ENCODE measurements around the gene IL34.

The IL34 gene

DNA sequence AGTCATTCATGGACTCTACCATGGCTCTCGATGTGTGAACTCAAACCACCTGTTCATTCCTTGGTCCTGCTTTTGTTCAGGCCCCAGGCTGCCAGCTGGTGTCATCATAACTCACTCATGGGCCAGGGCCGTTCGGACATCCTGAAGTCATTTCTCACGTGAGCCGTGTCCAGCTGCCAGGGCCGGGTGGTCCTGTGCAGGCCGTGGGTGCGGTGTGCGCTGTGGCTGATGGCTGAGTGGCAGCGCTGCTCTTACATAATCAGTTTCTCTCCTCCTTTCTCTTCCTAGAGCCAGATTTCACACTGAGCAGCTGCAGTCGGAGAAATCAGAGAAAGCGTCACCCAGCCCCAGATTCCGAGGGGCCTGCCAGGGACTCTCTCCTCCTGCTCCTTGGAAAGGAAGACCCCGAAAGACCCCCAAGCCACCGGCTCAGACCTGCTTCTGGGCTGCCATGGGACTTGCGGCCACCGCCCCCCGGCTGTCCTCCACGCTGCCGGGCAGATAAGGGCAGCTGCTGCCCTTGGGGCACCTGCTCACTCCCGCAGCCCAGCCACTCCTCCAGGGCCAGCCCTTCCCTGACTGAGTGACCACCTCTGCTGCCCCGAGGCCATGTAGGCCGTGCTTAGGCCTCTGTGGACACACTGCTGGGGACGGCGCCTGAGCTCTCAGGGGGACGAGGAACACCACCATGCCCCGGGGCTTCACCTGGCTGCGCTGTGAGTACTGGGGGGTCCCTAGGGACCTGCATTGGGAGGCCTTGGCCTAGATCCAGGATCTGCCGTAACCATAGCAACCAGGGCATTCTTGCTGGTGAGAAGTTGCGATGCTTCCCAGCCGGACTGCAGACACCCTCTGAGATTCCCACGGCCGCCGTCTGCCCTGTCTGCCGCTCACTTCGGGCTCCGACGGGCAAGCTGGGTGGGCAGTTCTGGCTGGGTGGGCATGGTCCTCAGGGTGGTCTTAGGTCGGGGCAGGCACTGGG, at the start of gene IL34:
IL34 (plus strand) TSS at position 300 of the 982 bp plus-strand sequence; CDS start at position 689, 389 bp downstream.
- Histone ChIP-seq H3K4me1 (ENCODE audit: control insufficient read depth in 1 of 2, insufficient read depth in 1 of 2, low read depth in 1 of 2, low read length in 1 of 2) (no peaks in the 10 kb centered on the region), H3K27ac (no peak within 1 kb of the TSS), H3K27me3 (no peaks in the 10 kb centered on the region), H3K4me3 (ENCODE audit: low read depth in 1 of 2, low read length in 1 of 2) (no peak within 1 kb of the TSS), H3K9me3 (no peaks in the 10 kb centered on the region), H3K36me3 (no peaks in the 10 kb centered on the region)
- TF ChIP-seq, protein P1, sequence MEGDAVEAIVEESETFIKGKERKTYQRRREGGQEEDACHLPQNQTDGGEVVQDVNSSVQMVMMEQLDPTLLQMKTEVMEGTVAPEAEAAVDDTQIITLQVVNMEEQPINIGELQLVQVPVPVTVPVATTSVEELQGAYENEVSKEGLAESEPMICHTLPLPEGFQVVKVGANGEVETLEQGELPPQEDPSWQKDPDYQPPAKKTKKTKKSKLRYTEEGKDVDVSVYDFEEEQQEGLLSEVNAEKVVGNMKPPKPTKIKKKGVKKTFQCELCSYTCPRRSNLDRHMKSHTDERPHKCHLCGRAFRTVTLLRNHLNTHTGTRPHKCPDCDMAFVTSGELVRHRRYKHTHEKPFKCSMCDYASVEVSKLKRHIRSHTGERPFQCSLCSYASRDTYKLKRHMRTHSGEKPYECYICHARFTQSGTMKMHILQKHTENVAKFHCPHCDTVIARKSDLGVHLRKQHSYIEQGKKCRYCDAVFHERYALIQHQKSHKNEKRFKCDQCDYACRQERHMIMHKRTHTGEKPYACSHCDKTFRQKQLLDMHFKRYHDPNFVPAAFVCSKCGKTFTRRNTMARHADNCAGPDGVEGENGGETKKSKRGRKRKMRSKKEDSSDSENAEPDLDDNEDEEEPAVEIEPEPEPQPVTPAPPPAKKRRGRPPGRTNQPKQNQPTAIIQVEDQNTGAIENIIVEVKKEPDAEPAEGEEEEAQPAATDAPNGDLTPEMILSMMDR (IDR thresholded peaks at IDR 0.05), result no peak

DNA sequence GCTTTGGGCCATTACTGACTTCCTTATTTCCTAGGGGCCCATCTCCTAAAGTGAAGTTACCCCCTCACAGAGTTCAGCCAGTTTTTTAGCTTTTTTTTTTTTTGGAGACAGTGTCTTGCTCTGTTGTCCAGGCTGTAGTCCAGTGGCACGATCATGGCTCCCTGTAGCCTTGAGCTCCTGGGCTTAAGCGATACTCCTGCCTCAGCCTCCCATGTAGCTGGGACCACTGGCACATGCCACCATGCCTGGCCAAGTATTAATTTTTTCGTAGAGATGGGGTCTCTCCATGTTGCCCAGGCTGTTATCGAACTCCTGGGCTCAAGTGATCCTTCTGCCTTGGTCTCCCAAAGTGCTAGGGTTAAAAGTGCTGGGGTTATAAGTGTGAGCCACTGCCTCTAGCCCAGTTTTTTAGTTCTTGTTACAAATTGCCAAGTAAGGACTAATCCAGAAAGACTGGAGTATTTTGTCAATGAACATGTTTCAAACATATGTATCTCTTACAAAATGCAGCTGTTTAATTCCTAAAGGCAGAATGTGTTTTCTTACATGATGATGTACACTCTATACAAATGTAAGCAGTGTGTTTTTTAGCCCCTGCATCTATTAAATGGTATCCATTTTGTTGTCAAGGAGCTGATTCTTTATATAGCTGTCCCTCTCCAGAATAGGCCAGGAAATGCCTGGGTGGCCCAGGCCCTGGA, 49.1 kb upstream of the IL34 start:
- no peaks in the 10 kb centered on the region for H3K27me3 ChIP-seq
- TF ChIP-seq, protein P1 (IDR thresholded peaks at IDR 0.05), result no peak
- no peak overlapping the region for H3K27ac ChIP-seq
- H3K4me1 ChIP-seq (ENCODE audit: control insufficient read depth in 1 of 2, insufficient read depth in 1 of 2, low read depth in 1 of 2, low read length in 1 of 2), result no peaks in the 10 kb centered on the region
- H3K4me3 ChIP-seq (ENCODE audit: low read depth in 1 of 2, low read length in 1 of 2), result no peak overlapping the region
- no peaks in the 10 kb centered on the region for H3K9me3 ChIP-seq
- H3K36me3 ChIP-seq, result no peaks in the 10 kb centered on the region

DNA sequence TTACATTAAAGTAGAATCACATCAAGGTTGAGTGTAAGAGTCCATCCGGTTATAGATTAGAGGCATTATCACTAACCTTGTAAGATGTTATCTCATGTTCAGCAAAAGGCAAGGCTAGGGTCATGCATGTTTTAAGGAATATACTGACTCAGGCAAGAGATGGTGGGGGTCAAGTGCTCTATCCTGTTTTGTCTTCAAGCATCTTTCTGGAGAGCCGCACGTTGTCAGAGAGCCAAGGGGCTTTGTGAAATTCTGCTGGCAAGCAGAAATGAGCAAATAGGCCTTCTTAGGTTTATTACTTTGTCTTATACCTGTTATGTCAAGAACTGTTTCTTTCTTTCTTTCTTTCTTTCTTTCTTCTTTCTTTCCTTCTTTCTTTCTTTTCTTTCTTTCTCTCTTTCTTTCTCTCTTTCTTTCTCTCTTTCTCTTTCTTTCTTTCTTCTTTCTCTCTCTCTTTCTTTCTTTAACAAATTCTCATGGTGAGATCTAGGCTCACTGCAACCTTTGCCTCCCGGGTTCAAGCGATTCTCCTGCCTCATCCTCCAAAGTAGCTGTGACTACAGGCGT, 47.3 kb upstream of the IL34 start:
- H3K4me3 ChIP-seq (ENCODE audit: low read depth in 1 of 2, low read length in 1 of 2), result no peak overlapping the region
- no peaks in the 10 kb centered on the region for H3K27me3 ChIP-seq
- no peaks in the 10 kb centered on the region for H3K4me1 ChIP-seq (ENCODE audit: control insufficient read depth in 1 of 2, insufficient read depth in 1 of 2, low read depth in 1 of 2, low read length in 1 of 2)
- H3K9me3 ChIP-seq, result no peaks in the 10 kb centered on the region
- TF ChIP-seq, protein P1 (IDR thresholded peaks at IDR 0.05), result no peak
- H3K36me3 ChIP-seq, result no peaks in the 10 kb centered on the region
- no peak overlapping the region for H3K27ac ChIP-seq

DNA sequence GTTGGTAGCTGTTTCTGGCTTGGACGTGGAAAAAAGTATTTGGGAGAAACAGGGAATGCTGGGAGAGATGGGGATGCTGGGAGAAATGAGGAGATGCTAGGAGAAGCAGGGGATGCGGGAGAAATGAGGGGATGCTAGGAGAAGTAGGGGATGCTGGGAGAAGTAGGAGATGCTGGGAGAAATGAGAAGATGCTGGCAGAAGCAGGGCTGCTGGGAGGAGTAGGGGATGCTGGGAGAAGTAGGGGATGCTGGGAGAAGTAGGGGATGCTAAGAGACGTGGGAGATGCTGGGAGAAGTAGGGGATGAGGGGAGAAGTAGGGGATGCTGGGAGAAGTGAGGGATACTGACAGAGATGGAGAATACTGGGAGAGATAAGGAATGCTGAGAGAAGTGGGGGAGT, 45.6 kb upstream of the IL34 start:
- no peaks in the 10 kb centered on the region for H3K27me3 ChIP-seq
- no peak overlapping the region for H3K4me3 ChIP-seq (ENCODE audit: low read depth in 1 of 2, low read length in 1 of 2)
- no peaks in the 10 kb centered on the region for H3K9me3 ChIP-seq
- no peaks in the 10 kb centered on the region for H3K4me1 ChIP-seq (ENCODE audit: control insufficient read depth in 1 of 2, insufficient read depth in 1 of 2, low read depth in 1 of 2, low read length in 1 of 2)
- no peak overlapping the region for H3K27ac ChIP-seq
- TF ChIP-seq, protein P1 (IDR thresholded peaks at IDR 0.05), result no peak
- no peaks in the 10 kb centered on the region for H3K36me3 ChIP-seq
